Measurements from ENCODE around the gene TAF8.
A peak's percentile ranks its signal among the peaks of the same experiment; 100 is the strongest.

TAF8 gene

DNA sequence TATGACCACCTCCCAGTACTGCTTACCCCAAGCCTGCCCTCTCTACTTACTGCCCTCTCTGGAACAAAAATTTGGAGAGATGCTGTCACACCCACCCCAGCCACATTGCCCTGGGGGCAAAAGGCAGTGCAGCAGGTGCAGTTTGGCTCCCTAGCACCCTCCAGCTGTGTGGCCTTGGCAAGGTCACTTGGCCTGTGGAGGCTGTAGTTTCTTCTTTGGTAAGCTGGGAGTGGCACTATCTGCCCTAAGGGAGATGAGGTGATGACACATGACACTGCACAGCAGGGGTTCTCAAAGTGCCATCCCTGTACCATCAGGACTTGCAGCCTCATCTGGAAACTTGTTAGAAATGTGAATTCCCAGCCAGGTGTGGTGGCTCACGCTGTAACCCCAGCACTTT is 44.8 kb downstream of the TAF8 start:
- no peak for DNase-seq (ENCODE audit: low read depth in 1 of 2, low spot score in 1 of 2)

DNA sequence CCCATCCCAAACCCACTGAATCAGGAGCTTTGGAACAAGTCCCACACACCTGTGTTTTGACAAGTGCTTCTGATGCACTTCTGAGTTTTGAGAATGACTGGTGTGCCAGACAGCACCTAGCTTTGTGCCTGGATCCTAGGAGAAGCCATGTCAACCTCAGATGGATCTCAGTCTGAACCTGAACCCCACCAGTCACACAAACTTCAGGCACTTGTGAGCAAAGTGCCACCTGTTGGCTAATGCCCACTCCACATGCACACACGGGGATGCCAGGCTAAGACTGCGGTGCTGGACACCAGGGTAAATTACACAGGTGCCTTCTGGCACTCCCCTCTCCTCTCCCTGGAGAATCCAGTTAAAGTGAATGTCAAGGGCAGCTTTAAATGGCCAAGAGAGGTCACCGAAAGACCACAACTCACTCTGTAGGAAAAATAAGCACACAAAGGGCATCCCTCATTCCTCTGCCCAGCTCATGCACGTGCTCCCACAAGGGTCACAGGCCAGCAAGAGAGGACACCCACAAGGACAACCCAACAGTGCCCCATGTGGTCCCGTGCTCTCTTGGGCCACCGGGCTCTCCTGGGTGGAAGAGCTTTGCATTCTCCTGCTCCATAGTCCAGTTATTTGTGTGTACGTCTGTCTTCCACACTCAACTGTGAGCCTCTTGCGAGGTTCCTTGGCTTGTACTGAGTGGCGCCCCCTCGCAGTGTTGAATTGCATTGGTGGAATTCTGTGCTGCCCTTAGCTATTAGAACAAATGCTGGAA is 45.6 kb downstream of the TAF8 start:
- DNase-seq (ENCODE audit: low read depth in 1 of 2, low spot score in 1 of 2) = no peak

DNA sequence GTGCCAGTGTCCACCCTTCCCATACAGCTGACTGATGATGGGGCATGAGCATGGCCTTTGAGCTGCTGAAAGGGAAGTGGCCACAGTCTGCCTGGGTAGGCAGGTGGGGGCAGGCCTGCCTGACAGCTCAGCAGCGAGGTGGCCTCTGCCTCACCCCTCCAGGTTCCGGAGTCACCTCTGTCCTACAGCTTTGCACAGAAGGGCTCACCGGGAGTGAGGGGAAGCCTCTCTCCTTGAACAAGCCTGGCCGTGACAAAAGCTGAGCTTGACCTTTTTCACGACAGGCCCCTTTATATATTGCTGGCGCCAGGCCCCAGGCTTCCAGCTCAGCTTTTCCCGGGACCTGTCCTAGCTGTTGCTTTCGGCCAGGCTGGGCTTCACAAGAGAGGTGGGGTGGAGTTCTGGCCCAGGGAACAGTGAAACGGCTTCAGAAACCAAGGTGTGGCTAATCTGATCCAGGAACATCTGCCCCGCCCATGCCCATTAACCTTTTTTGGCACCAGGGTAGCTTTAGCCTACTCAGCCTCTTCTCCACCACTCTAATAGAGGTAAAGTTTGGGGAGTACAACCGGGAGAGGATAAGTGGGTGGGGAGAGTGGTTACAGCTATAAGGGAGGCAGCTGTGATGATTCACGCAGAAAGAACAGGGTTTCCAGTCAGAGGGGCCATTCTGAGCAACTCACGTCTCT is 49.2 kb downstream of the TAF8 start:
- DNase-seq (ENCODE audit: low read depth in 1 of 2, low spot score in 1 of 2) = no peak

- no peak for DNase-seq (ENCODE audit: low read depth in 1 of 2, low spot score in 1 of 2)
Measured at GRCh38 chr6:42100029-42100901, 49.9 kb downstream of the TAF8 start.

DNA sequence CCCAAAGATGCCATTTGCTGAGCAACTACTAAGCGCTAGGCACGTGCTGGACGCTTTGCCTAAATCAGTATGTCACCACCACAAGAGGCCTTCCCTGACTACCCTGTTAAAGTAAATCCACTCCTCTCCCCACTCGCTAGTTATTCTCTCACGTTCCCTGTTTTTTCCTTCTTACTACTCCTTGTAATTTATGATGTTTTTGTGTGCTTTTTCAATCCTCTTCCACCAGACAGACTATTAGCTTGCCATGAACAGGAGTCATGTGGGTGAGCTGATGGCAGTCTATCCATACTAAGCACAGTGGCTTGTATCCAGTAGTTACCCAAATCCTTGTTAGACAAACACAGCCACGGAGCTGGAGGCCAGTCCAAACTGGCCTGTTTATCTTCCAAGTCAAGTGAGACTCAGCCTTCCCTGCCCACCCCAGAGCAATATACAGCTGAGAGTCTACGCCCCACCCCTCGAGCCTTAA is 50.9 kb downstream of the TAF8 start:
- DNase-seq (ENCODE audit: low read depth in 1 of 2, low spot score in 1 of 2) = no peak

DNA sequence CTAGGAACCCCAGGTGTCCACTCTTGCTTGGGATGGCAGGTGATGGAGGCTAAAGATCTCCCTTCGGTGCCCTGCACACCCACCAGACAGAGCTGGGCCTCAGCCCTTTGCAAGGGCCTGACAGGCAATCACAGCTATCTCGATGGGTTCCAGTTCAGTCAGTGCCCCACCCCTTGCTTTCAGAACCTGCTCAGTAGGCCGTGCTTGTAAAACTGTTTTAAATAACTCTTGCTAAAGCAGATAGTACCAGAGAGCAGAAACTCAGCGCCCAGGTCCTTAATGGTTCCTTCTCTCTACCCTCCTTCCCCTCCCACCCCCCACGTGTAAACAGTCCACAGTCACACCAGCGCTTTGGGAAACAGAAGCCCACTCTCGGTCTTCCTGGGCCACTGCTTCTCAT is 52.9 kb downstream of the TAF8 start:
- DNase-seq (ENCODE audit: low read depth in 1 of 2, low spot score in 1 of 2) = no peak

GRCh38 chr6:42103753-42104094 is 53.4 kb downstream of the TAF8 start:
- no peak for DNase-seq (ENCODE audit: low read depth in 1 of 2, low spot score in 1 of 2)

GRCh38 chr6:42104095-42104803 is 53.9 kb downstream of the TAF8 start:
- peak; percentile 40 to 65 for DNase-seq (ENCODE audit: low read depth in 1 of 2, low spot score in 1 of 2)

- no peak for DNase-seq (ENCODE audit: low read depth in 1 of 2, low spot score in 1 of 2)
Measured at GRCh38 chr6:42104804-42105125, 54.4 kb downstream of the TAF8 start.

- no peak for DNase-seq (ENCODE audit: low read depth in 1 of 2, low spot score in 1 of 2)
Measured at GRCh38 chr6:42105156-42105648, 54.9 kb downstream of the TAF8 start.

- no peak for DNase-seq (ENCODE audit: low read depth in 1 of 2, low spot score in 1 of 2)
Measured at GRCh38 chr6:42105709-42106108, 55.4 kb downstream of the TAF8 start.

DNA sequence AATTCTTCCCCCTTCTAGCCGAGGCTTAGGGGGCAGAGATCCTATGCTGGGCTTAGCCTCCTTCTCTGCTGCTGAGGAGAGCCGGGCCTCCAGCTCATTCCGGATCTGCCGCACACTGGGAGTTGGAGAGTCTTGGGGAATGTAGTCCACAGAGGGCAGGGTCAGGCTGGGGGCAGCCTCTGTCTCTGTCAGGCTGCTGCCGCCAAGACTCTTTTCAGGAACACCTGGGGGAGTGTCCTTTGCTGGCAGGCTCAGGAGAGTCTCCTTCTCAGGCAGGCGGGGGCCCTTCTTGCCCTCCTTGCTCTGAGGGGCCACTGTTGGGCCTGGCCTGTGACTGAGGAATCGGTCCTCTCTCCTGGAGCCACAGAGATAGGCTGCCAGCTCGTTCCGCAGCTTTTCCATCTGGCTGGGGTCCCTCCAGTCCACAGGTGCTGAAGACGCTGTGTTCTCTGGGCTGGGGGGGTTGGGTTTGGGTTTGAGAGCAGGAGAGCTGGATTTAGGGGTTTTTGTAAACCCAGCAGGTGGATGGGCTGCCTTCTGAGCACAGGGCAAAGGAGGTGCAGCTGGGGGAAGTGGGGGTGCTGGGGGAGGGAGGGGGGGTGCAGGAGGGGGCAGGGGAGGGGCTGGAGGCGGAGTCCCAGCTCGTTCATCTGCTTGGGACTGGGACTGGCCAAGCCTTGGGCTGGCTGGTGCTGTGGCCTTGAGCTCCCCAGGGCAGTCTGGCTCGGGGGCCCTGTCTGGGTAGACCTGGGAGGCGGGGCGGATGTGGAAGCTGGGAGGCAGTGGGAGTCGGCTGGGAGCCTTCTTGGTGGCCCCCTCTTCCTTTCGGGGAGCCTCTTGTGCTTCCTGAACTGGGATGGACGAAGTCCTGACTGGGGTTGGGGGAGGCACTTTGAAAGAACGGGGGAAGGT is 56.0 kb downstream of the TAF8 start:
- no peak for DNase-seq (ENCODE audit: low read depth in 1 of 2, low spot score in 1 of 2)

DNA sequence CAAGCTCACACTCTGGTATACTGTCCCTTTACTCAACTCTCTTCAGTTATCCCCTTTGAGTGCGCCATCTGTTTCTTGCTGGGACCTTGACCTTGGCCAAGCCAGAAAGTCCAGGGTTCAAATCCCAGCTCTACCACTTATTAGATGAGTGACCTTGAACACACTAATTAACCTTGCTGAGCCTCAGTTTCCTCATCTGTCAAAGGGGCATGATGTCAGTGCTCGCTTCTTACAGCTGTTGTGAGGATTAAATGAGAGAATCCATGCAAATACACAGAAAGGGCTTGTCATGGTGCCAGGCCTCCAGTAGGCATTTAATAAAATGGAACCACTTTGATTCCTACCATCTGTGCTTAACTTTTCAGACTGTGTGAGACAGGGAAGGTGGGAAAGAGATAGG is 57.7 kb downstream of the TAF8 start:
- no peak for DNase-seq (ENCODE audit: low read depth in 1 of 2, low spot score in 1 of 2)

DNA sequence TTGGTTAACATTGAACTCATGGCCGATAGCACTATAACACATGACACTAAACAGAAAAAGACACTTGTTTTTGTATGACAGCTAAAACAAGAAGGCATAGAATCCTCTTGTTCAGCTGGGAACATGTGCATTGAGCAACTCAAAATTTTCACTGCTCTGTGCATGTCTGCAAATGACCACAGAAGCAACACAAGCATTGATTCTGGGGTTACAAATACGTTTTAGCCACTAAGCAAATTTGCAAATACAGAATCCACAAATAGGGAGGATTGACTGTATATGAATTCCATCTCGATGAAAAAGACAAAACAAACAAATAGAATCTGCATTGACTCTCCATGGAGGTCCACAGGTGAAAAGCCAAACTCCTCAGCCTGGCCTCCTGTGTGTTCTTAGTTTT is 60.4 kb downstream of the TAF8 start:
- no peak for DNase-seq (ENCODE audit: low read depth in 1 of 2, low spot score in 1 of 2)

GRCh38 chr6:42112351-42112750 is 62.0 kb downstream of the TAF8 start:
- no peak for DNase-seq (ENCODE audit: low read depth in 1 of 2, low spot score in 1 of 2)

DNA sequence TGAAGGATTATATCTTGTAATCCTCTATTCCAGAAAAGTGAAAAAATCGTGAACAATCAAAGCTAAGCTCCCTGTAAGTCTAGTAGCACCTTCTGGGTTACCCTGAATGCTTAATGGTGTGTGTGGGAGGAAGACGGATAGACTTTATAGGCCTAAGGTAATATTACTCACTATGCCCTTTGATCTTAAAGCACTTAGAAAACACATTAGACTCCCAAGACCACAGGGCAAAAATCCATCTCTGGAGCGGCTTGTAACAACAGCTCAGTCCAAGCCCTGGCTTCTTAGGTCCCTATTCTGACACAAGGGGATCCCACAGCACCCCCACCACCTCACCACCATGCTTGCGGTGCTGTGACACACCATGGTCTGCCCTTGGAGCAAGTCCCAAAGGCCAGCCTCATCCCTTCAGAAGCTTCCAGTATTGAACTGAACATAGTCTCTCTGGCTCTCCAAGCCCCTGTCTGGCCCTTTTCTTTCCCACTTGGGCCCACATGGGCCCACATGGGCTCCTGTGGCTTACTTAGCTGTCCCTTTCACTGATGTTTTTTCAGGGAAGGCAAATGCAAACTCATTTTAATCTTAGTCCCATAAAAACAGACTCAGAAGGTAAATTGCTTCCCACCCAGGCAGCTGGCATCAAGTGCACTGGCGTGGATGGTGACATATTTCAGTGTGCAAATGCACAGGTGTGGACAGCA is 63.8 kb downstream of the TAF8 start:
- DNase-seq (ENCODE audit: low read depth in 1 of 2, low spot score in 1 of 2) = no peak

GRCh38 chr6:42117843-42118161 is 67.5 kb downstream of the TAF8 start:
- DNase-seq (ENCODE audit: low read depth in 1 of 2, low spot score in 1 of 2) = no peak

- no peak for DNase-seq (ENCODE audit: low read depth in 1 of 2, low spot score in 1 of 2)
Measured at GRCh38 chr6:42118162-42119001, 68.1 kb downstream of the TAF8 start.

All from stimulated activated CD4-positive, alpha-beta T cell treated with anti-CD3 and anti-CD28 coated beads, Interleukin-15, amount 100 ng/mL, for 1 hour (primary cell).